GM19351 (cell line): ENCODE results near the gene ISL1.

Experiments
- ATAC-seq: cut with Tn5 transposase; IDR thresholded peaks from one replicate; pipeline ENCODE4 v1.9.1; 2021; ENCODE audit warnings: mild to moderate bottlenecking, moderate library complexity; ENCODE audit not compliant: unreplicated experiment

ISL1 gene

DNA sequence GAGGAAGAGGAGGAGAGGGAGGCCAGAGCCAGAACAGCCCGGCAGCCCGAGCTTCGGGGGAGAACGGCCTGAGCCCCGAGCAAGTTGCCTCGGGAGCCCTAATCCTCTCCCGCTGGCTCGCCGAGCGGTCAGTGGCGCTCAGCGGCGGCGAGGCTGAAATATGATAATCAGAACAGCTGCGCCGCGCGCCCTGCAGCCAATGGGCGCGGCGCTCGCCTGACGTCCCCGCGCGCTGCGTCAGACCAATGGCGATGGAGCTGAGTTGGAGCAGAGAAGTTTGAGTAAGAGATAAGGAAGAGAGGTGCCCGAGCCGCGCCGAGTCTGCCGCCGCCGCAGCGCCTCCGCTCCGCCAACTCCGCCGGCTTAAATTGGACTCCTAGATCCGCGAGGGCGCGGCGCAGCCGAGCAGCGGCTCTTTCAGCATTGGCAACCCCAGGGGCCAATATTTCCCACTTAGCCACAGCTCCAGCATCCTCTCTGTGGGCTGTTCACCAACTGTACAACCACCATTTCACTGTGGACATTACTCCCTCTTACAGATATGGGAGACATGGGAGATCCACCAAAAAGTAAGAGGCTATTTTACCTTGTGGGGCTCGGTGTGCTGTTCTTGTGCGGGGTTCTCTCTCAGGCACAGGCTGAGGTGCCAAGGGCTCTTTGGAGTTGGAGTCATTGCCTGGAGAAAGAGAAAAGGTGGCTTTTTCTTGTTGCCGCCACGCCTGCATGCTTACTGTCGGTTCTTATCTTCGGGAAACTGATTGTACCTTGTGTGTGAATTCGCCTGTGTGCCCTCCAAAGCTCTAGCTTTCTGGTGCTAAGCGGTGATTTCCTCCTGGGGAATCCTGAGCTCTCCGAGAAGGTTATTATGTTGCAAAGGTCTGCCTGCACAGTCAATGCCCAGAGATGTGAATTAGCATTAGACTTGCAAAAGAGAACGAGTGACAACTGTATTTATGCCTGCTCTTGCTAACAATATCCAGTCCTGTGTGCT lies at the start of gene ISL1:
Gene ISL1 (plus strand): TSS at position 318 of the 991 bp plus-strand sequence. CDS start 224 bp downstream, at position 542.
- ATAC-seq, result no peak

DNA sequence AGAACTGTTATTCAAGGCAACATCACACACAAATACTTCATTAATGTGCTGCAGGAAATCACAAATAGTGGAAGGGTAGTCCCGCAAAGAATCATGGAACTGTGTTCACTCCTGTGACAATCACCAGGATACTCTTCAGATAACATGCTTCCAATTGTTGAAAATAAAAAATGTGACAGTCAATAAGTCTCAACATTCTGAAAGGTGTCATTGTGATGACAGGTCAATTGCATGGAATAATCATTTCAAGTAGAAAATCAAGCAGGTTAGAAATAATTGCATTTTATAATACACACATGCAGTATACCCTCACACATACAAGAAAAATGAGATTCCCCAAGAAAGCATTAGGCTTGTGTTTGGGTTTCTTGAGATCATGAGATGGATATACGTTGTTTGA lies 46.4 kb upstream of the ISL1 start:
- ATAC-seq, result no peak

DNA sequence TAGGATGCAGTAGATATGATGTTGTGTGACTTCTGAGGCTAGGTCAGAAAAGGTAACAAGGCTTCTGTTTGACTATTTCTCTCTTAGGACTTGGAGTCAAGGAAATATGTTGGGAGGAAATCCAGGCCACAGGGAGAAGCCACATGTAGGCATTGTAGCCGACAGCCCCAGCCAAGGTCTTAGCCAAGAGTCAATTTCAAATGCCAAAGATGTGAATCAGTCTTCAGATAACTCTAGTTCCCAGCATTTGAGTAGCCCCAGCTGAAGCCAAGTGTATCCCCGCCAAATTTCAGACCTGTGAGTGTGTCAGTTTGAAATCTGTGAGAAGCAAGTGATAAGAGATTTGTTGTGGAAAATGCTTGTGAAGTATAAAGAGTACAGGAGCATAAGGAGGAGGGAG lies 38.1 kb upstream of the ISL1 start:
- no peak for ATAC-seq

DNA sequence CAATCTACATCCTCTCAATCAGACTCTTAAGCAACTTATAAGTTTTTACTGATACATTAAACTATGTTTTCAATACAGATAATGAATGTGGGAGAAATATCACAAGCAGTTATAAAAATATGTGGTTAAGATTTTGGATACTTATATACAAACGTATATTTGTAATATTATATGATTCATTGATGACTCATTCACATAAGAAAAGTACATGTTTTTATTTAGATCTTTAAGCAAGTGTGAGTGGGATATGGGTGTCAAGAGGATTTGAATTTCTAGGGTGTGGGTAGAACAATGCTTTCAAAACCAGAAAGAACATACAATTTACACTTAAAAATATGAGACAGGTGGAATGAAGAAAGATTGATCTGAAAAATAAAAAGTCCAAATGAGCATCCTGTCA lies 36.1 kb upstream of the ISL1 start:
- no peak for ATAC-seq

DNA sequence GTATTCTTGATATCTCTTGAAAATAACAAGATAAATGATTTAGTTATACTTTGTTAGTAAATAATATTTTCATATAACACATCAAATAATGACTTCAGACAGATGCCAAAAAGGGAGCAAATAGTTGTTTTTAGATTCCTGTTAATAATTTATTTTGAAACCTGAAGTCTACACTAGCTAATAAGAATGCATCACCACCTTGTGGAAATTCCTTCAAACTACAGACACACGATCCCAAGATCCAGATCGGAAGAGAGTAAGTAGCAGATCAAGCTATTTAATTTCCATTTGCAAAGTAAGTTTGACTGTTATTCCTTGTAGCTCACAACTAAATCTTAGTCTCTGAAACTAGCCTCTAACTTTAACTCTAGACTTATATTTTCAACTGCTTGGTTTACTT lies 35.5 kb upstream of the ISL1 start:
- no peak for ATAC-seq

DNA sequence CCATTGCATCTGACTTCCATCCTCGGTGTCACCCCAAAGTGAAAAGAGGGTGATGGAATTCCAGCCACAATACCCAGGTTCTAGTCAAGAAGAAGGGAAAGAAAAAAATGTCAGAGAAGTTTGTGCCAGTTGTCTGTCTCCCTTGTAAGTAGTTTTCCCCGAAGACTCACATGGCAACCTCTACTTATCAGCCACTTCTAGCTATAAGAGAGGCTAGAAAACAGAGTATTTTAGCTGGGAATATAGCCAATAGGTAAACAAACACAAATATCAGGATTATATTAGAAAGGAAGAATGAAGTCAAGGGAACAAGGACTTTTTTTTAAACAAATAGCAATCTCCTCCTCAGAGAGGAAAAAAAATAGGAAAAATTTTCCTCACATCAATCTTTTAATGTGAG lies 12.2 kb upstream of the ISL1 start:
- no peak for ATAC-seq

DNA sequence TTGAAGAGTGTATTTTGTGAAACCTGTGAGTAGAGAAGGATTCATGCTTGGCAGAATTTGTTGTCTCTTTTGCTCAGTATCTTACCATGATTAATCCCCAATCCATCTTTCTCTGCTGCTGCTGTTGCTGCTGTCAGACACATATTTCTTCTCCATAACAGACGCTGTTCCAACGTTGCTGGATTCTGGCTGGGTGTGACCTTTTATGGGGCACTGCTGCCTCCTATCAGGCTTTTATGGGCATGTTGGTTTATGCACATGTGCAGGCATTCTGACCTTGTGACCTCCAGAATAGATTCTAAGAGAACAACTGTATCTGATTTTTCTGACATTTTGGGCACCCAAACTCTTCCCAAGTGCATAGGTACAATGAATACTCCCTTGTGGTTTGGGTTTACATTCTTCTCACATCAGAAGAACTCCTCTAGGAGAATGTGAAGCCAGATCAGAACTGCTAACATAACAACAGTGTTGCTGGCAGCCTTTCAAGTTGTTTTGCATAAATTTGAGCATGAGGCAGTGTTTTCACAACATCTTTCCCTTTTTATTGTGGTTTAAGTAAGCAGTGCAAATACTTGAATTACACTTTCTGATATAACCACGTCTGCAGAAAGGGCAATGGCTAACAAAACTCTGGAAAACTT lies 9.2 kb upstream of the ISL1 start:
- no peak for ATAC-seq

DNA sequence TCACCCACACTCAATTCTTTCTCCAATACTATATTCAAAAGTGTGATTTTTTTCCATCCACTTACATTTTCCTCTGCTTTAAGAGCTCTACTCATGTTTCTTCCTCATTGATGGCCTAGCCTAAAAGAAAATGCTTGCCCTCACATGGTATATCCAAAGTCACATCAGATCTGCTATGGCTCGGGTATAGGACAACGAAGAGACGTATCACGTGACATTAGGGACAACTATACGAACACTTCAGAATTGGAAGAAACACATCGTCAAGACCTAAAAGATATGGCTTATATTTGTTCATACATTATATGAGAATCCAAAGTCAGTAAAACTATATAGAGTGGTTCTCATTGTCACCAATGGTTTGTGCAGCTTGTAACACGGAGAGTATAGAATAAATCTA lies 8.2 kb upstream of the ISL1 start:
- ATAC-seq, result no peak

DNA sequence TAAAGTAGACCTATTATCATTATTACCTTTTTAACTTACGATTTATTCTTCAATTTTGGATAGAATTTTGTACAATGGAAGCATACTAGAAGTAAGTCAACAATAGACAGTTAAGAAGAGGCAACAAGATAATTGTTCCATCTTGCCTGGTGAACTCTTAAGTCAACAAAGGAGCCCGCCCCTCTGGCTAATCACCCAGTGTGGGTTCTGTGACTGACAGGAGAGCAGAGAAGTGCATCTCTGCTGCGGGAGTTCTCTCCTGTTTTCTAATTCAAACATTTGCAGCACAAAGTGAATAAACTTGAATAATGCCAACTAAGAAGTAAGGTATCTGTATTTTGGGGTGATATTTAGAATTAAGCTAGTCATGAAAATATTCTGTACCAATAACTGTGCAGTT lies 6.7 kb upstream of the ISL1 start:
- no peak for ATAC-seq

DNA sequence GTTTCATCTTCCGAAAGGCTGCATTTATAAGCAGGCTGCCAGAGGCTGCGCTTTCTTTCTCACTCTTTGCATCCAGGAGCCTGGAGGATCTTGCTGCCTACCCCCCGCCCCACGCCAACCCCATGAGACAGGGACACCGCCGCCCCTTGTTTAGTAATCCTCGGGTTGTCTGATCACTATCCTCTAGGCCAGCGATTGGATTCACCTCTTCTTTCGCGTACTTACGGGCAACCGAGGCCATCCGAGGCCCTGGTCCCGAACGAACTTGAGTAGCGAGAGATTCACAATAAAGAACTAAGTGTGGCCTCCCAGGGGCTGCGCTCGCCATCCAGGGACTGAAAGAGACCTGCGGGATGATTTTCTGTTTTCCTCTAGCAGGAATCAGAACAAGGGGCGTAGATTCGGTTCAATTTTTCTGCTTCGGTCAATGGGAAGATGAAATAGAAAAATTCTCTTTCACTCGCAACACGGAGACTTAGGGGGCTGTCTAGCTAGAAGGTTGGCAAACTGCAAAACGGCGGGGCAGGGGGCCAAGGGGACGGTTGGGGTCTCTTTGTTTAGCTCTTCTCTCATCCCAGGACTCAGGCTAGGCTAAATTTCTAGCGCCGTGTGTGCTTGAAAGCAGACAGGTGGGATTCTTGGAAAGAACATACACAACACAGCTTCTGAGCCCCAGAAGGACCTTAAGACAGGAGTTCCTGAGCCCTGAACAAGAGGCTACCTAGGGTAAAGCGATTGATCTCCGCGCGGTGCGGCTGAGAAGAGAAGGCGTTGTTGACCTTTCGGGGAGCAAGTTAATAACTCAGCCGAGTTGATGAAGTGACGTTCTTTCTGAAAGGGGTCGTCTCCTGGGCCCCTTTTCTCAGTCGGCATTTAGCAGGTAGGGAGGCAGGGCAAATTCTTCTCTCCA lies 5.8 kb upstream of the ISL1 start:
- ATAC-seq, result no peak

DNA sequence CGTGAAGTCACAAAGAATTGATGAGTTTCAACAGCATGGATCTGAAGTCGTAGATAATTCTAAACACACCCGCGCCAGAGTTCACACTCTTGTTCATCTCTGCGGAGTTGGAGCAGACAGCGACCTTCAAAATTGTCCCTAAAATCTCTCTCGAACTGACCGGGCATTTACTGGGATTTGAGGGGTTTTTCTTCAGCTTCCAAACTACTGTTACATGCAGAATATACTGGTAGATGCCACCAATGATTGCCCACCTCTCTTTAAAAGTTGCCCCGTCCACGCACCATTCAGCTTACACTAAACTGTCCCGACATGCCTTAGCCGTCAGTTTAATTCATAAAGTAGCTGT lies 5.2 kb upstream of the ISL1 start:
- ATAC-seq, result no peak

DNA sequence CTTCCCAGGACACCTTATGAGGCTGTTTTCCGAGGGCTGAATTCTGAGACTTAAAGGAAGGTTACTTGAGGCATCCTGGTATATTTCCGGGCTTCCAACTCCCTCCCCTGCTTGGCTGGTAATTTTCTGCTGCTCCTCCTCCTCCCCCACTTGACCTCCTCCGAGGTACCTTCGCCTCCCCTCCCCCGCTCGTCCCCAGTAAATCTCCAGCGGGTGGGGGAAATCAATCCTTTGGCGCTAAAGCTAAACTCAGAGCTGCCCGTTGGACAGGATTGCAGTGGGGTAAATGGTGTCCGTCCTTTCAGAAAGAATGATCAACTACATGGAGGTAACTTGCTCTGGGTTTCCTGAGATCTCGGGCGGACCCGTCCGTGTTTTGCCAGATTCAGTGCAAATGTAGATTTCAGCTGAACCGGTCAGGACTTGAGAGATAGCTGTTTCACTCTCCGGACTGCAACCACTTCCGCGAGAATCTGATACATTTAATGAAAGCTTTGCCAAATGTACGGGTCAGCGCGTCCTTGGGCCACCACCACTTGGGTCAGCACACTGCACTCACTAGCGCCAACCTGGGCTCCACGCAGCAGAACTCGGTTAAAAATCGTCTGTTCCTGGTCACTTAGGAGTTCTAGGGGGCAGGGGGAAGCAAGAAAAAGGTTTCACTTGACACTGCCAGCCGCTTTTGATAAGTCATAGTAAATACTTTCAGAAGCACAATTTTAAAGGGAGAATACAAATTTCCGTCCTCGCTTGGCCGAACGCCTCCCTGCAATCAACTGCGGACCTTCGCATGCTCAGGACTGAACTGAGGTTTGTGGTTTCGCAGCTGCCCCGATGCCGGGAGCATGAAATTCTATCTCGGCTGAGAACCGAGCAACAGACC lies 4.6 kb upstream of the ISL1 start:
- ATAC-seq, result no peak

DNA sequence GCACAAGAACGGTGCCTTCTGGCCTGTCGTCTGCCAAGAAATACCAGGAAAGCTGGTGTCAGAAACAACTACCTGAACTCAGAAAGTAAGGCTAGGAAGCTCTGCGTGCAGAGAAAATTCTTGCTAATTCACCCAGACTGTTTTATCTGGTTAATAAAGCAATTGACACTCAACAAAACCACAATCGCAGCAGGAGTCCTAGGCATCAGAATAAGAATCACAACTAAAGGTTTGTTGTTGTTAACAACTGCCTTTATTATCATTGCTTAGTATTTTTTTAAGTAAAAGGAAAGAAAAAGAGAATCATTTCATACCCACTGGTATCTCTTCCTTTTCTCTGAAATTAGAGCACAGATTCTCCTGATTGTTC lies 3.9 kb upstream of the ISL1 start:
- ATAC-seq, result no peak

DNA sequence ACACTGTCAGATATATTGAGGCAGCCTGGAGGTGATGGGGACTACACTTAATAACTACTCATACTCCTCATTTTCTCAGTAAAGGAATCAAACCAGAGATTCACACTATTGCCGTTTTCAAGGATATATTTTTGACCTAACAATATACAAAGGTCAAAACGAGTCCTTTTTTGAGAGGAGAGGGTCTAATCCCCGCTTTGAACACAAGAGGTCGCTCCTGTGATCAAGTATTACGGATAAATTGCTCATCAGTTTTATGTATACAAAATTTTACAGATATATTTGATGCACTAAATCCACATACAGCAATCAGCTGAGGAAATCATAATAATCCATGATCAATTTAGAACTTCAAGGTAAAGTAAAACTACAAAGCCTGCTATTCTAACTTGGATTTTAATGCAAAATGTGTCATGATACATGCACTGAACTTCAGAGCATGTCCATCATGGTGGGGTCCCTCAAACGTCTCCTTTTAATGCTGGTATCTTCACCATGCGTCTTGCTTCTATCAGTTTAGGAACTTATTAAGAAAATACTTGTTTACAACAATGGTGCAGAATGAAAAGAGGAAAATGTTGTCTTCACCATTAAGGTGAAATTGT lies 2.5 kb upstream of the ISL1 start:
- ATAC-seq, result peak; percentile 39

DNA sequence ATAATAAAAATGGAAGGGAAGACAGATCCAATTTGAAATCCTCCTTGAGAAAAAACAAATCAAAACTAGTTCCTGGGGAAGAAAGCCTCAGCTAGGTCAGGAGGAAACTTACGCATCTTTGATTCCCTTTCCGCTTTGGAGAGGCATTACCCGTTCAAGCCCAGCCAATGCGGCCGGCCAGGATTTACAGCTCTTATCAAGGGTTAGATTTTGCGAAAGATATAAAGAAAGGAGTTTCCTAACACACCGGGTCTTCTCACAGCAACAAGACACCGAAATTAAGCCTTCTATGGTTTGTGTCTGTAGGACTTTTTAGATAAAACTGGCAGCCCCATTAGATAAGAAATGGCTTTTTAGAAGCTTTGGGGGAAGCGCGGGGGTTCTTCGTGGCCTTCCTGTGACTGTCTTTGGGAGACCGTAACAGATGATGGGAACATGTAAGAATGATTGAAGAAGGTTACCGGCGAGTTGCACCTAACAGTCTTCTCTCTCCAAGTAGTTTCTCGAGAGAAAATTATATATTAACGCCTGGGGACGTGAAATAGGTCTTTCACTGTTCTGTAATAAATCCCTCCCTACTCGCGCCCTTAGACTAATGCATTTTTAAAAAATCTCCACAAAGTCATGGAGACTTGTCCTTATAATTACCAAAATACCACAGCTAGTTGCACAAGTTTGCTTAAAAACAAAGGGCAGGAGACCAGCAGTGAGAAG lies 1.3 kb upstream of the ISL1 start:
- no peak for ATAC-seq

DNA sequence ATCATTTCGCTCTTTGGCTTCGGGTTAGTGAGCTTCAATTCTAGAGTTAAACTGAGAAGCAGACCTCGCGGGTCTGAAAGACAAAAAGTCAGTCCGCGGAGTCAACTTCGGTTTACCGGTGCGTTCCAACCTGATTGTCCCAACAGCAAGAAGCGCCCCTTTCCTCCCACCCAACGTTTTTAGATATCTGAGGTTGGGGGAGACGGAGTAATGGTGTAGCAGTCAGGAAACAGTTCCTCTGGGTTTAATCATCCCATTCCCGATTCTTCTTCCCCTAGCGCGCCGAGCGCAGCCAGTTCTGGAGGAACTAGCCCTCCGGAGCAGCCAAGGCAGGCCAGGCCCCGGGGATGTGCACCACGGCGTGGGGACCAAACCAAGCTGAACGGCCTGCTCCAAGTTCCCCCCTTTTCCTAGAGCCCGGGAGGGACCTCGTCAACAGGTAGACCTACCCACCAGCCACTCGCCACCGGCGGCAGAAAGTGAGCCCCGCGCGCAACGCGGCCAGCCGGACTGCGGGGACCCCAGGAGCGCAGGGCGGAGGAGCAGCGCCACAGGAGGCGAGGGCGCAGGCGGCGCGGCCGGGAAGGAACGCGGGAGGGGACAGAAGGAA lies 622 bp upstream of the ISL1 start:
- ATAC-seq, result no peak

DNA sequence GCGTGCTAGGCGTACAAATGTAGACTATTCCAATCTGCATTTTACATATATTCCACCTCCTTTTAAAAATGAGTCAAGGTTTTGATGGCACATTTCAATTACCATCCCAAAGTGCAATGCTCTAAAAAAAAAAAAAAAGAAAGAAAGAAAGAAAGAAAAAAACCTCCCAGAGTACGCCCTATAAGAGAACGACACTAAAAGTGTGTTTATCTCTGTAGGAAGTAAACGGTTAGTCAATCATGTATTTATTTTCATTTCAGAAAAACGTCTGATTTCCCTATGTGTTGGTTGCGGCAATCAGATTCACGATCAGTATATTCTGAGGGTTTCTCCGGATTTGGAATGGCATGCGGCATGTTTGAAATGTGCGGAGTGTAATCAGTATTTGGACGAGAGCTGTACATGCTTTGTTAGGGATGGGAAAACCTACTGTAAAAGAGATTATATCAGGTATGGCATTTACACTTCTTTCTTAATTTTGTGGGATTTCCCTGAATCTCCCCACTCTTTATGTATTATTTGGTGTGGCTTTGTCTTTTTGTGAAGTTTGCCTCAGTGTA lies 1.1 kb downstream of the ISL1 start:
- no peak for ATAC-seq

DNA sequence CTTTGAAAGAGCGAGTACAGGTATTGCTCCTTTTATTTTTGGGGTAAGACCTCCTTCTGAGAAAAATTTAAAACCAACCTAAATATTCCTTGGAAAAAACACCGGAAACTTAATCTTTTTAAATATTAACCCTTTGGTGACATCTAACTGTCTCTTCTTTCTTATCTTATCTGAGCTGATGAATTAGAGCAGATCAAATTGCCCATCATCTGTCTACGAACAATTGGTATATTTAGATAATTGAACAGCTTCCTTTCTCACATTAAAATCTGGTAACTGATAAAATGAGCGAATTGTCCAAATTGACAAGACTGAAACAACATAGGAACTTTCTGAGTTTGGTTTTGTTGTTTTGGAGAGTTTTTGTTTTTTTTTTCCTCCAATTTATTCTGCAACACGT lies 2.0 kb downstream of the ISL1 start:
- no peak for ATAC-seq
